ENCODE results near the gene TXNDC2.
"Not testable (repeated sequence)": the region's sequence is repeated elsewhere in the genome, so short reads cannot be mapped to it uniquely, and the experiment has no call there.

The TXNDC2 gene

DNA sequence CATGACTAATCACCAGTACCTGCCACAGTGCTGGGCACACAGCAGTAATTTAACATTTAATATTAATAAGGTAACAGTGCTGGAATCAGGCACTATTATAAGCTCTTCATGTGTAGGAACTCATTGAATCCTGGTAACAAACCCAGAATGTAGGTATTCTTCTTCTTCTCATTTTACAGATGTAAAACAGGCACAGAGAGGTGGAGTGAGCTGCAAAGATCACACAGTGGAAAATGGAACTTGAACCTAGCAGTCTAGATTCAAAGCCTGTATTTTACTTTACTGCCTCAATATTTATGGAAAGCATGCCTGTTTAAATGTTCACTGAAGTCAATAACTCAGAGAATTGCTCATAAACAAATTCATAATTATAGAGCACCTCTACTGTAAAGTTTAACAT is 24.3 kb downstream of the TXNDC2 start:
- H3K4me1 Mint-ChIP-seq (ENCODE audit: low read depth), result peaks cover 10% of the 10 kb centered on the region
- H3K27ac Mint-ChIP-seq, result no peak overlapping the region
- H3K27me3 Mint-ChIP-seq, result peaks cover 1% of the 10 kb centered on the region
- no peaks in the 10 kb centered on the region for H3K36me3 Mint-ChIP-seq
- H3K9me3 Mint-ChIP-seq (ENCODE audit: low read depth), result no peaks in the 10 kb centered on the region
- no peak overlapping the region for H3K4me3 Mint-ChIP-seq

GRCh38 chr18:9910661-9911060 is 24.9 kb downstream of the TXNDC2 start:
- Mint-ChIP-seq H3K4me3 (no peak overlapping the region), H3K27me3 (peaks cover 1% of the 10 kb centered on the region), H3K9me3 (ENCODE audit: low read depth) (no peaks in the 10 kb centered on the region), H3K36me3 (no peaks in the 10 kb centered on the region), H3K27ac (no peak overlapping the region), H3K4me1 (ENCODE audit: low read depth) (peaks cover 15% of the 10 kb centered on the region)

- H3K9me3 Mint-ChIP-seq (ENCODE audit: low read depth), result no peaks in the 10 kb centered on the region
- no peak overlapping the region for H3K4me3 Mint-ChIP-seq
- no peak overlapping the region for H3K27ac Mint-ChIP-seq
- H3K4me1 Mint-ChIP-seq (ENCODE audit: low read depth), result peaks cover 21% of the 10 kb centered on the region
- H3K36me3 Mint-ChIP-seq, result no peaks in the 10 kb centered on the region
- H3K27me3 Mint-ChIP-seq, result no peaks in the 10 kb centered on the region
These were observed 25.5 kb downstream of the TXNDC2 start for GRCh38 chr18:9911226-9911625.

DNA sequence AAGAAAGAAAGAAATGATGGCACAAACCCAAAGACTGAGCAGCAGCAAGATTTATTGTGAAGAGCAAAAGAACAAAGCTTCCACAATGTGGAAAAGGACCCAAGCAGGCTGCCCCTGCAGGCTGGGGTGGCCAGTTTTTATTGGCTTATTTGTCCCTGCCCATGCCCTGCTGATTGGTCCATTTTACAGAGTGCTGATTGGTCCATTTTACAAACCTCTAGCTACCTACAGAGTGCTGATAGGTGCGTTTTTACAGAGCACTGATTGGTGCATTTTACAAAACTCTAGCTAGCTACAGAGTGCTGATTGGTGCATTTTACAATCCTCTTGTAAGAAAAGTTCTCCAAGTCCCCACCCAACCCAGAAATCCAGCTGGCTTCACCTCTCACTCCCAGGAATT is 26.5 kb downstream of the TXNDC2 start:
- H3K27me3 Mint-ChIP-seq; H3K27ac Mint-ChIP-seq; H3K4me3 Mint-ChIP-seq; H3K36me3 Mint-ChIP-seq; H3K9me3 Mint-ChIP-seq (ENCODE audit: low read depth): not testable (repeated sequence)
- peaks cover 28% of the 10 kb centered on the region for H3K4me1 Mint-ChIP-seq (ENCODE audit: low read depth)

GRCh38 chr18:9913151-9913525 is 27.4 kb downstream of the TXNDC2 start:
- no peaks in the 10 kb centered on the region for H3K27me3 Mint-ChIP-seq
- H3K4me3 Mint-ChIP-seq, result peak overlapping the region; percentile 91
- no peaks in the 10 kb centered on the region for H3K36me3 Mint-ChIP-seq
- peaks cover 28% of the 10 kb centered on the region for H3K4me1 Mint-ChIP-seq (ENCODE audit: low read depth)
- peak overlapping the region; percentile 94 for H3K27ac Mint-ChIP-seq
- H3K9me3 Mint-ChIP-seq (ENCODE audit: low read depth), result no peaks in the 10 kb centered on the region

- H3K27me3 Mint-ChIP-seq, result no peaks in the 10 kb centered on the region
- no peaks in the 10 kb centered on the region for H3K9me3 Mint-ChIP-seq (ENCODE audit: low read depth)
- H3K36me3 Mint-ChIP-seq, result no peaks in the 10 kb centered on the region
- peak within 1 kb of the TSS; percentile 97 for H3K4me3 Mint-ChIP-seq
- H3K4me1 Mint-ChIP-seq (ENCODE audit: low read depth), result peaks cover 28% of the 10 kb centered on the region
- peak within 1 kb of the TSS; percentile 94 for H3K27ac Mint-ChIP-seq
These were observed 28.0 kb downstream of the TXNDC2 start, which contains the start of gene VAPA for GRCh38 chr18:9913526-9914333. Gene VAPA (plus strand): TSS chr18:9914016. CDS start chr18:9914257, 241 bp downstream.

DNA sequence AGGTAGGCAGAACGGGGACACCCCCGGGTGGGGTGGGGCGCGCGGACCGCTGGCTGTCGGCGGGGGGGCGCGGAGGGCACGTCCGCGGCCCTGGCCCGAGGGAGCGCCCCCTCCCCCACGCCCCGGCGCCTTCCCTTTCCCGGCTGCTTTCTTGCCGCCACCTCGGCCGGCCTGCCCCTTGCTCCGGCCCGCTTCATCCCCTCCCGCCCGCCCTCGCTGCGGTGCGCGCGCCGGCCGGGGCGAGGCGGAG is 28.5 kb downstream of the TXNDC2 start:
- H3K4me3 Mint-ChIP-seq, result peak overlapping the region; percentile 91
- H3K36me3 Mint-ChIP-seq, result no peaks in the 10 kb centered on the region
- no peak overlapping the region for H3K27ac Mint-ChIP-seq
- H3K27me3 Mint-ChIP-seq, result no peaks in the 10 kb centered on the region
- peaks cover 28% of the 10 kb centered on the region for H3K4me1 Mint-ChIP-seq (ENCODE audit: low read depth)
- H3K9me3 Mint-ChIP-seq (ENCODE audit: low read depth), result no peaks in the 10 kb centered on the region

DNA sequence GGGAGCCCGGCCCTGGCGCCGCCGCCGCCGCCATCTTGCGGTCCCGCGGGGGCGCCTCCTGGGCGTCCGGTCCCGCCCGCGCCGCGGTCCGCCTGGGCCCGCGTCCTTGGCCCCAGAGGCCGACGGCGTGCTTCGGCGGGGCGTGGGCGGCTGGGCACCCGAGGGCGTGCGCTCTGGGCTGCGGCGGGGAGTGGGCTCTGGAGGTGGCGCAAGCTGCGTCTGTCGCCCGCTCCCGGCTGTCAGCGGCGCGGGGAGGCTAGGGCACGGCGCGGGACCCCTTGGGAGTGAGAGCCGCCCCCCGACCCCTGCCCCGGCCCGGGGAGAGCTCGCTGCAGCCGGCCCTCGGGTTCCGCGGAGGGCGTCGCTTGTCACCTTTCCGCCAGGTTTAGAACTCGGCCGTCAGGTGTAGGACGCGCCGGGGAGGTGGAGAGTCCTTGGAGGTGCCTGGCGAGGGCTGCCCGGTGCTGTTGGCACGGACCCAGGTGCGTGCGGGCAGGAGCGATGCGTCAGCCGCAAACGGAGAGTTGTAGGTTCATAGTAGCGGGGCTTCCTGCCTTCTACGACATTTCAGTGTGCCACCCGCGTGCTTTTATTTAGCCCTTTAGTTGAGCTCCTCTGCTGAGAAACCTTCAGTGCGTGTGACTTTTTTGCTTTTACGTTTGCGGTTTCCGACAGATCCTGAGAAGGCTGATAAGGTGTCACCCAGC is 29.0 kb downstream of the TXNDC2 start:
- Mint-ChIP-seq H3K4me1 (ENCODE audit: low read depth) (peaks cover 28% of the 10 kb centered on the region), H3K36me3 (no peaks in the 10 kb centered on the region), H3K9me3 (ENCODE audit: low read depth) (no peaks in the 10 kb centered on the region), H3K27me3 (no peaks in the 10 kb centered on the region), H3K4me3 (peak overlapping the region; percentile 97), H3K27ac (peak overlapping the region; percentile 91)

GRCh38 chr18:9915291-9916076 is 29.7 kb downstream of the TXNDC2 start:
- Mint-ChIP-seq H3K27me3 (no peaks in the 10 kb centered on the region), H3K4me3 (peak overlapping the region; percentile 97), H3K36me3 (no peaks in the 10 kb centered on the region), H3K4me1 (ENCODE audit: low read depth) (peaks cover 28% of the 10 kb centered on the region), H3K9me3 (ENCODE audit: low read depth) (no peaks in the 10 kb centered on the region), H3K27ac (peak overlapping the region; percentile 91)

- Mint-ChIP-seq H3K4me3 (peak overlapping the region; percentile 97), H3K4me1 (ENCODE audit: low read depth) (peaks cover 28% of the 10 kb centered on the region), H3K27me3 (no peaks in the 10 kb centered on the region), H3K27ac (peak overlapping the region; percentile 91), H3K36me3 (no peaks in the 10 kb centered on the region), H3K9me3 (ENCODE audit: low read depth) (no peaks in the 10 kb centered on the region)
These were observed 30.4 kb downstream of the TXNDC2 start for GRCh38 chr18:9916077-9916639.

- no peaks in the 10 kb centered on the region for H3K9me3 Mint-ChIP-seq (ENCODE audit: low read depth)
- H3K4me1 Mint-ChIP-seq (ENCODE audit: low read depth), result peaks cover 28% of the 10 kb centered on the region
- peak overlapping the region; percentile 97 for H3K4me3 Mint-ChIP-seq
- no peaks in the 10 kb centered on the region for H3K27me3 Mint-ChIP-seq
- peak overlapping the region; percentile 91 for H3K27ac Mint-ChIP-seq
- no peaks in the 10 kb centered on the region for H3K36me3 Mint-ChIP-seq
These were observed 31.0 kb downstream of the TXNDC2 start for GRCh38 chr18:9916808-9917207.

DNA sequence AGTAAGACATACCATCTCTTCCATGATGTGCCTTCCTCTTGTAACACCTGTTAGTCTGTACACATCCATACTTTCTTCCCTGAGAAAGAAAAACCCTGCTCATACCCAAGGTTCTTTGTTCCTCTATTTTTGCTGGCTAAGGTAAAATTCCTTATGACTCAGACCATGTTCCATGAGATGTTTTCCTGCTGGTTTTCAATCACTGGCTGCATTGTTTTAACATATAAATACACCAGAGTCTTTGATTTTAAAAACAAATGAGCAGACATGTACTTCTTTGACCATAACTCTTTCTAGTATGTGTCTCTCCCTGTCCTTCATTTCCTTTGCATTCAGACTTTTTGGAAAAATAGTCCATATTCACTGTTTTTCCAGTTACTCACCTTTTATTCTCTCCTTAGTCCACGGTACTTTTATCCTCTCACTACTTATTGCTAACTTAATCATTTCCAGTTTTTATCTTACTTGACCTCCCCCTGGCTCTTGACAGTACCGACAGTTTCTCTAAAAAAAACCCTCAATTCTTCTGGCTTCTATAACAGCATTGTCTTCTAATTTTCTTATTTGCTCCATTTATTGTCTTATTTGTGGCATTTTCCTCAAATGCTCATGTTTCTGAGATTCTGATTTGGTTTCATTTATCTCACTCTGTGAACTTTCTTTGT is 32.4 kb downstream of the TXNDC2 start:
- no peak overlapping the region for H3K27ac Mint-ChIP-seq
- no peaks in the 10 kb centered on the region for H3K9me3 Mint-ChIP-seq (ENCODE audit: low read depth)
- H3K4me1 Mint-ChIP-seq (ENCODE audit: low read depth), result peaks cover 36% of the 10 kb centered on the region
- no peak overlapping the region for H3K4me3 Mint-ChIP-seq
- H3K36me3 Mint-ChIP-seq, result no peaks in the 10 kb centered on the region
- no peaks in the 10 kb centered on the region for H3K27me3 Mint-ChIP-seq

- Mint-ChIP-seq H3K36me3 (no peaks in the 10 kb centered on the region), H3K4me1 (ENCODE audit: low read depth) (peaks cover 44% of the 10 kb centered on the region), H3K27me3 (no peaks in the 10 kb centered on the region), H3K27ac (no peak overlapping the region), H3K9me3 (ENCODE audit: low read depth) (no peaks in the 10 kb centered on the region), H3K4me3 (no peak overlapping the region)
These were observed 33.9 kb downstream of the TXNDC2 start for GRCh38 chr18:9919564-9920232.
